Measurements from ENCODE around the gene SLC6A5. TPM values are rescaled to one million over a fixed set of nuclear protein-coding genes. Genes with fewer than 3 reads are reported as not detected.
A peak's percentile ranks its signal among the peaks of the same experiment; 100 is the strongest.

SLC6A5 gene
- total RNA-seq, 1 experiment from 2014 or later, result not detected

DNA sequence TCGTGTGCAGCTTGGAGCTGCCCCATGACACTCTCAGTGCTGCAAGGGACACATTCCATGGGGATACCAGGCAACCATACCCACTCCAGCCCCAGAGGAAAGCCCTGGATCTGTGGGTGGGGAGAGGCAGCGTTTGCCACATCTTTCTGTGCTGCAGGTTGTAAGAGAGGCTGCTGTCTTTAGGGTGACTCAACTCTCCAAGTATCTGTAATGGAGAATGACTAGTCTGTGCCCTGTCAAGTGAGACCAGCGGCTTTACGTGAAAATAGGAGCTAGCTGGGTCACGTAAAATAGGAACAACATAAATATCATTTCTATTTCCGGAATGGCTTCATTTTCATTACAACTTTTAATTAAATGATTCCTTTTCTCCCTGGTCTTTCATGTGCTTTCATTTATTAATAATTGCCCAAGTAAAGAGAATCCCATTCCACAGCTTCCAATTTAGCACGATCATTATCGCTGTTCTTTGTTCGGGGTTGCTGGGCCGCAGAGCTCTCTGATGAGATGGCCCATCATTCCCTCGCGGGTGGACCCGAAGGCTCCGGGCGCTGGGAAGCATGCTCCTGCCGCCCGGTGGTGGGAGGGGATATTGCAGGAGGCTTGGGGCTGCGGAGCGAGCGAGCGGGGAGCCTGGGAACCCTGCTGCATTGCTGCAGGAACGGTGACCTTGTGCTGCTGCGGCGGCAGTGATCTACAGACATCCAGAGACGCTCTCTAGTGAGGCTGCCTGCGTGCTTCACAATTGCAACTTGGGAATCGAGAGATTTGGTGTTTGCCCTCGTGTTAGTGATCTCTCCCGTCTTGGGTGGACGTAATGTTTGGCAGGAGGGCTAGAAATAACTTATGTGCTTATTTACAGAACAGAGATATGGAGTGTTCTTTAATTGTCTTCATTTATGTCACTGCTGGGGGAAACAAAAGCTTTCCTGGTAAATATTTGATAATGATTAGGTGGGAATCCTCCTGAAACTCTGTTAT is 10.6 kb downstream of the SLC6A5 start:
- H3K36me3 ChIP-seq (ENCODE audit: insufficient read depth, low read length), result no peaks in the 10 kb centered on the region
- H3K9me2 ChIP-seq (replicated peaks; ENCODE audit: insufficient read depth, low read length), result no peaks in the 10 kb centered on the region
- H3K4me2 ChIP-seq (ENCODE audit: low read depth, low read length, poor library complexity, severe bottlenecking), result peak overlapping the region; percentile 71
- H3K4me1 ChIP-seq (ENCODE audit: low read length), result peaks cover 23% of the 10 kb centered on the region
- peak; percentile 93 for DNase-seq
- H3K27ac ChIP-seq (ENCODE audit: low read length), result no peak overlapping the region
- no peaks in the 10 kb centered on the region for H3K9me3 ChIP-seq (ENCODE audit: low read length)
- peak overlapping the region; percentile 45 for H3K9ac ChIP-seq (ENCODE audit: low read length)
- H3K79me2 ChIP-seq (ENCODE audit: low read length), result no peaks in the 10 kb centered on the region
- peak overlapping the region; percentile 55 for H3K4me3 ChIP-seq (ENCODE audit: low read length)
- no peaks in the 10 kb centered on the region for H3K27me3 ChIP-seq (ENCODE audit: low read length)
- no peaks in the 10 kb centered on the region; the same call in 1 of the 2 replicates for H4K20me1 ChIP-seq (ENCODE audit: insufficient read depth, low read depth, low read length)
- H2AFZ ChIP-seq (ENCODE audit: low read length), result peak overlapping the region; percentile 85

DNA sequence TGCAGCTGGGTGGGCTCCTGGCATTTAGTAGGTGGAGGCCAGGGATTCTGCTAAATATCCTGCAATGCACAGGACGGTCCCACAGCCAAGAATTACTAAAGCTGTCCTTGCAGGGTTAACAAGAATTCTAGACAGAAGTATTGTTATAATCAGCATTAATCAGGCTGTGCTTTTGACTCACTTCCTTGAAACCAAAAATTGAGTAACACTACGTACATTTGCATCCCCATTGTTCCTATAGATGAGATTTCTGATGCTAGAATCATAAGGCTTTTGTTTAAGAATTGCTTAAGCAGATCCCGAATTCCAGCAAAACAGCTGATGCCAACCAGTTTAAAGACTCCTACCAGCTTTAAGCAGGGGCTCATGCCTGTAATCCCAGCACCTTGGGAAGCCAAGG is 11.4 kb downstream of the SLC6A5 start:
- no peaks in the 10 kb centered on the region for H3K79me2 ChIP-seq (ENCODE audit: low read length)
- no peaks in the 10 kb centered on the region; the same call in 1 of the 2 replicates for H4K20me1 ChIP-seq (ENCODE audit: insufficient read depth, low read depth, low read length)
- H3K4me1 ChIP-seq (ENCODE audit: low read length), result peaks cover 27% of the 10 kb centered on the region
- no peak overlapping the region for H3K27ac ChIP-seq (ENCODE audit: low read length)
- H3K27me3 ChIP-seq (ENCODE audit: low read length), result no peaks in the 10 kb centered on the region
- DNase-seq, result no peak
- H3K9me3 ChIP-seq (ENCODE audit: low read length), result no peaks in the 10 kb centered on the region
- H3K4me3 ChIP-seq (ENCODE audit: low read length), result no peak overlapping the region
- H3K4me2 ChIP-seq (ENCODE audit: low read depth, low read length, poor library complexity, severe bottlenecking), result peak overlapping the region; percentile 71
- 0 out of 2 replicates have a peak overlapping the region, but pooled peaks have one; percentile 23 for H3K9ac ChIP-seq (ENCODE audit: low read length)
- no peak overlapping the region for H2AFZ ChIP-seq (ENCODE audit: low read length)
- H3K36me3 ChIP-seq (ENCODE audit: insufficient read depth, low read length), result no peaks in the 10 kb centered on the region
- H3K9me2 ChIP-seq (replicated peaks; ENCODE audit: insufficient read depth, low read length), result no peaks in the 10 kb centered on the region

DNA sequence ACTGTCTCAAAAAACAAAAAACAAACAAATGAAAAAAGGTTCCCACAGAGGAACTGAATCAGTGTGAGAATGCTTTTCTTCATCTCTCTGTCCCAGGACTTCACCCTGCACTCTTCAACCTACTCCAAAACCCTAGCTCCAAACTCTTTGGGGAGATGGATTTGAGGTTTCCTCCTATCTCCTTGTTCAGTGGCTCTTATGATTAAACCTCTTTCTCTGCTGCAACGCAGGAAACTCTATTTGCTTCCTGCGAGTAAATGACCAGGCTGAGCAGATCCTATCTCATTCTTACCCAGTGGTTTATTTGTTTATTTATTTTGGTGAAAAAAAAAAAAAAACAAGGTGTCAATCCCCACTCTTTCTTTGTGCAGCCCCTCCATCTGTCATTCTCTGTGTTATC is 12.0 kb downstream of the SLC6A5 start:
- H3K4me3 ChIP-seq (ENCODE audit: low read length), result no peak overlapping the region
- H3K27me3 ChIP-seq (ENCODE audit: low read length), result no peaks in the 10 kb centered on the region
- H3K9ac ChIP-seq (ENCODE audit: low read length), result no peak overlapping the region
- H3K36me3 ChIP-seq (ENCODE audit: insufficient read depth, low read length), result no peaks in the 10 kb centered on the region
- no peak overlapping the region for H2AFZ ChIP-seq (ENCODE audit: low read length)
- no peaks in the 10 kb centered on the region; the same call in 1 of the 2 replicates for H4K20me1 ChIP-seq (ENCODE audit: insufficient read depth, low read depth, low read length)
- no peaks in the 10 kb centered on the region for H3K79me2 ChIP-seq (ENCODE audit: low read length)
- no peak for DNase-seq
- no peaks in the 10 kb centered on the region for H3K9me3 ChIP-seq (ENCODE audit: low read length)
- no peak overlapping the region for H3K4me2 ChIP-seq (ENCODE audit: low read depth, low read length, poor library complexity, severe bottlenecking)
- H3K4me1 ChIP-seq (ENCODE audit: low read length), result peaks cover 33% of the 10 kb centered on the region
- no peak overlapping the region for H3K27ac ChIP-seq (ENCODE audit: low read length)
- H3K9me2 ChIP-seq (replicated peaks; ENCODE audit: insufficient read depth, low read length), result no peaks in the 10 kb centered on the region

DNA sequence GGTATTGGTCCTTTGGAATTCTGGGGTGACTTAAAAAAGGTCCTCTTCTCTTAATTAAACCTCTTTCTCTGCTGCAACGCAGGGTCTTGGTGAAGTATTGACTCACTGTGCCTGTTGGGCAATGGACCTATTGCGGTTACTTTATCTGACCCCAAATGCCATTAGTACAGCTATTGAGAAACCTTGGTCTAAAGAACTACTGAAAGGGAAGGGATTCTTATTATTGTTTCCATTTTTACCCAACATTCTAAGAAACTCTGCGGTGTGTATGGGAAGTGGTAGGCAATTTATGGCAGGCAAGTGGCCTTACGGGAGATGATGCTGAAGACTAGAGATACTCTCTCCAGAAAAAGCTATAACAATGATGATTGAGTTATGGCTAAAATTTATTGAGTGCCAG is 12.5 kb downstream of the SLC6A5 start:
- H3K79me2 ChIP-seq (ENCODE audit: low read length), result no peaks in the 10 kb centered on the region
- no peak overlapping the region for H3K4me3 ChIP-seq (ENCODE audit: low read length)
- H4K20me1 ChIP-seq (ENCODE audit: insufficient read depth, low read depth, low read length), result no peaks in the 10 kb centered on the region; the same call in 1 of the 2 replicates
- H2AFZ ChIP-seq (ENCODE audit: low read length), result no peak overlapping the region
- no peaks in the 10 kb centered on the region for H3K27me3 ChIP-seq (ENCODE audit: low read length)
- no peaks in the 10 kb centered on the region for H3K36me3 ChIP-seq (ENCODE audit: insufficient read depth, low read length)
- peaks cover 35% of the 10 kb centered on the region for H3K4me1 ChIP-seq (ENCODE audit: low read length)
- H3K27ac ChIP-seq (ENCODE audit: low read length), result no peak overlapping the region
- no peak for DNase-seq
- H3K9ac ChIP-seq (ENCODE audit: low read length), result no peak overlapping the region
- H3K4me2 ChIP-seq (ENCODE audit: low read depth, low read length, poor library complexity, severe bottlenecking), result no peak overlapping the region
- H3K9me3 ChIP-seq (ENCODE audit: low read length), result no peaks in the 10 kb centered on the region
- no peaks in the 10 kb centered on the region for H3K9me2 ChIP-seq (replicated peaks; ENCODE audit: insufficient read depth, low read length)

DNA sequence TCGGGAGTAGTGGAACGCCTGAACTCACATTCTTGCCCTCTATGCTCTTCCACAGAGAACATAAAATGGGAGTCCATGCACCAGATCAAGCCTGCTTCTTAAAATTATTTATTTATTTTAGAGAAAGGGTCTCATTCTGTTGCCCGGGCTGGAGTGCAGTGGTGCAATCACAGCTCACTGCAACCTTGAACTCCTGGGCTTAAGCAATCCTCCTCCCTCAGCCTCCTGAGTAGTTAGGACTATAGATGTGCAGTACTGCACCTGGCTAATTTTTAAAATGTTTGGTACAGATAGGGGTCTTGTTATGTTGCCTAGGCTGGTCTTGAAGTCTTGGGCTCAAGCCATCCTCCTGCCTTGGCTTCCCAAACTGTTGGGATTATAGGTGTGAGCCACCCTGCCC is 13.0 kb downstream of the SLC6A5 start:
- Histone ChIP-seq H3K27ac (ENCODE audit: low read length) (no peak overlapping the region), H3K9ac (ENCODE audit: low read length) (no peak overlapping the region), H3K27me3 (ENCODE audit: low read length) (no peaks in the 10 kb centered on the region), H3K4me3 (ENCODE audit: low read length) (no peak overlapping the region), H3K9me3 (ENCODE audit: low read length) (no peaks in the 10 kb centered on the region), H4K20me1 (ENCODE audit: insufficient read depth, low read depth, low read length) (no peaks in the 10 kb centered on the region; the same call in 1 of the 2 replicates), H3K9me2 (replicated peaks; ENCODE audit: insufficient read depth, low read length) (no peaks in the 10 kb centered on the region), H3K36me3 (ENCODE audit: insufficient read depth, low read length) (no peaks in the 10 kb centered on the region), H3K79me2 (ENCODE audit: low read length) (no peaks in the 10 kb centered on the region), H2AFZ (ENCODE audit: low read length) (no peak overlapping the region), H3K4me2 (ENCODE audit: low read depth, low read length, poor library complexity, severe bottlenecking) (no peak overlapping the region), H3K4me1 (ENCODE audit: low read length) (peaks cover 35% of the 10 kb centered on the region)
- DNase-seq, result no peak

DNA sequence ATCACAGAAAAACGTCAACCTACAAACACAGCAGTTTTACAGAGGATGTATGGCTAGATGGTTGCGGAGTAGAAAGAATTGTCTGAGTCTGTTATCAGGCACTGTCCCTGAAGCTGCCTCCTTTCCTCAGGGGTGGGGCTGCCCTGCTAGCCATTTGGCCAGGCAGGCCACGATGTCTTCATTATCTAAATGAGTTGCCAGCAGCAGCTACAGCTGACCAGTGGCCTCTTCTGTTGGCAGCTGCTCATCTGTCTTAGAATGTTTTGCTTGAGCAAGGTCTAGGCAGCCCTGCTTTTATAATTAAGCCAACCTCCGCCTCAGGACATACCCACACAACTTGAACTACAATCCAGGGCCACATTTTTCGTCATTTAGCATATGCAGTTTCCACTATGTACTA is 17.5 kb downstream of the SLC6A5 start:
- Histone ChIP-seq H3K4me1 (ENCODE audit: low read length) (peaks cover 21% of the 10 kb centered on the region), H4K20me1 (ENCODE audit: insufficient read depth, low read depth, low read length) (no peaks in the 10 kb centered on the region; the same call in 1 of the 2 replicates), H3K9me2 (replicated peaks; ENCODE audit: insufficient read depth, low read length) (no peaks in the 10 kb centered on the region), H3K27ac (ENCODE audit: low read length) (no peak overlapping the region), H3K9me3 (ENCODE audit: low read length) (no peaks in the 10 kb centered on the region), H3K27me3 (ENCODE audit: low read length) (no peaks in the 10 kb centered on the region), H3K4me3 (ENCODE audit: low read length) (no peak overlapping the region), H2AFZ (ENCODE audit: low read length) (no peak overlapping the region), H3K9ac (ENCODE audit: low read length) (no peak overlapping the region), H3K79me2 (ENCODE audit: low read length) (no peaks in the 10 kb centered on the region), H3K4me2 (ENCODE audit: low read depth, low read length, poor library complexity, severe bottlenecking) (no peak overlapping the region), H3K36me3 (ENCODE audit: insufficient read depth, low read length) (no peaks in the 10 kb centered on the region)
- no peak for DNase-seq

DNA sequence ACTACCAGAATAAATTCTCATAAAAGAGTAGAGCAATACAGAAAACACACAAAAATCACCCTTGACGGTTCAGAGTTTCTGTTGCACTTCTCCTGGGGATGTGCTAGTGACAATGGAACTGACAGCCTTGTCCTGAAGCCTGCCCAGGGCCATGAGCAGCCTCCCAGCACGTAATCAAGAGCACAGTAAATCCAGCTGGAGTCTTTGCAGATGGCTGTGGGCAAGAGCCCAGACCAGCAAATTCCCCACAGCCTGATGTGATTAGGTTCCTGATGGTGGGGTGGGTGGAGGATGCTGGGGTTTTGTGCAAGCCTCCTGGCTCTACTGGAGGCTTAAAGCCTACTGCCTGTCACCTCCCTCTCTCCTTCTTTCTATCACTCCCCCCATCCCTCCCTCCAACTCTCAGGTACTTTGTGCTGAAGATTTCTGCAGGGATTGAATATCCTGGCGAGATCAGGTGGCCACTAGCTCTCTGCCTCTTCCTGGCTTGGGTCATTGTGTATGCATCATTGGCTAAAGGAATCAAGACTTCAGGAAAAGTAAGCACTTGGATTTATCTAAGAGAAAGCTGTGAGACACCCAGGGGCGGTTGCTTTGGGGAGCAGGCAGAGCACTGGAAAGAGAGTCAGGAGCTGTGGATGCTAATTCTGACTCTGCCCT is 18.1 kb downstream of the SLC6A5 start:
- Histone ChIP-seq H4K20me1 (ENCODE audit: insufficient read depth, low read depth, low read length) (no peaks in the 10 kb centered on the region; the same call in 1 of the 2 replicates), H3K9me2 (replicated peaks; ENCODE audit: insufficient read depth, low read length) (no peaks in the 10 kb centered on the region), H3K36me3 (ENCODE audit: insufficient read depth, low read length) (no peaks in the 10 kb centered on the region), H3K27ac (ENCODE audit: low read length) (no peak overlapping the region), H3K9me3 (ENCODE audit: low read length) (no peaks in the 10 kb centered on the region), H3K27me3 (ENCODE audit: low read length) (no peaks in the 10 kb centered on the region), H2AFZ (ENCODE audit: low read length) (no peak overlapping the region), H3K4me3 (ENCODE audit: low read length) (no peak overlapping the region), H3K79me2 (ENCODE audit: low read length) (no peaks in the 10 kb centered on the region), H3K4me1 (ENCODE audit: low read length) (peaks cover 21% of the 10 kb centered on the region), H3K4me2 (ENCODE audit: low read depth, low read length, poor library complexity, severe bottlenecking) (no peak overlapping the region), H3K9ac (ENCODE audit: low read length) (no peak overlapping the region)
- no peak for DNase-seq

DNA sequence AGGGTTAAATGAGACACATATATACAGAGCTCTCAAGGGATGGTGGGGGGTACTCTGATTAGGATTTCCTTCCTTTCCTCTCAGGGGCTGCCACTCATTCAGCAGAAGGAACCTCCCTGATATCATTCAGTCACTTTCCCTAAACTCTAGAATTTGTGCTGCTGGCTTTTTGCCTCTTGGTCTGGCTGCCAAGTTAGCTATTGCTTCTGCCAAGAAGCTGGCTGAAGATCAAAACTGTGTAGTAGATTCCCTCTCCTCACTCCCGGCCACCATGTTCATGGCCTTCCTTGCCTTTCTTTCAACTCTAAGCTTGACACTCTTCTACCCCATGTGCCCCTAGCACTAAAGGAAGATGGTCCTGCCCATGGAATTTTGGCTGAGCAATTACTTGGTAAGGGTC is 18.7 kb downstream of the SLC6A5 start:
- Histone ChIP-seq H3K79me2 (ENCODE audit: low read length) (no peaks in the 10 kb centered on the region), H3K36me3 (ENCODE audit: insufficient read depth, low read length) (no peaks in the 10 kb centered on the region), H3K9me3 (ENCODE audit: low read length) (no peaks in the 10 kb centered on the region), H4K20me1 (ENCODE audit: insufficient read depth, low read depth, low read length) (no peaks in the 10 kb centered on the region; the same call in 1 of the 2 replicates), H3K4me1 (ENCODE audit: low read length) (peaks cover 24% of the 10 kb centered on the region), H3K4me2 (ENCODE audit: low read depth, low read length, poor library complexity, severe bottlenecking) (no peak overlapping the region), H3K9ac (ENCODE audit: low read length) (no peak overlapping the region), H3K9me2 (replicated peaks; ENCODE audit: insufficient read depth, low read length) (no peaks in the 10 kb centered on the region), H3K4me3 (ENCODE audit: low read length) (no peak overlapping the region), H3K27ac (ENCODE audit: low read length) (no peak overlapping the region), H3K27me3 (ENCODE audit: low read length) (no peaks in the 10 kb centered on the region), H2AFZ (ENCODE audit: low read length) (no peak overlapping the region)
- DNase-seq, result no peak

Data from Karpas-422 (cell line).